Activated naive CD4-positive, alpha-beta T cell treated with anti-CD3 and anti-CD28 coated beads, Interleukin-2, amount 50 U/mL, for 16 hours (primary cell): ENCODE measurements around the gene BMPR1A.
A peak's percentile ranks its signal among the peaks of the same experiment; 100 is the strongest.
"Not testable (repeated sequence)": the region's sequence is repeated elsewhere in the genome, so short reads cannot be mapped to it uniquely, and the experiment has no call there.

Source experiments
- DNase-seq: peaks from one replicate; pipeline ENCODE4 v3.0.0-alpha.2; 2020

The BMPR1A gene

DNA sequence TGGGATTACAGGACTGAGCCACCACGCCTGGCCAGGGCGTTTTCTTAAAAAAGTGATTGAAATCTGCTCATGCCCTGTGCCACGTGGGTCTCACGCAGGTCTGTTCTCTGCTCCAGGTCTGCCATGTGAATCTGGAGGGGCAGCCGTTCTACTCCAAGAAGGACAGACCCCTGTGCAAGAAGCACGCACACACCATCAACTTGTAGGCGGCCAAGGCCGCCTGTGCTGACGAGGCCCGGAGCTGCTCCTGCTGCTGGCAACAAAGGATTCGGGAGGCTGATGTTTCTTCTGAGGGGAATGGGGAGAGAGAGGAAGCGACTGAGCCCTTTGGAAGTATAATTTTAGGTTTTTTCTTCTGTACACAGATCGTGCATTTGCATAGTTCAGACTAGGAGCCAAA lies 23.6 kb upstream of the BMPR1A start:
- no peak for DNase-seq

DNA sequence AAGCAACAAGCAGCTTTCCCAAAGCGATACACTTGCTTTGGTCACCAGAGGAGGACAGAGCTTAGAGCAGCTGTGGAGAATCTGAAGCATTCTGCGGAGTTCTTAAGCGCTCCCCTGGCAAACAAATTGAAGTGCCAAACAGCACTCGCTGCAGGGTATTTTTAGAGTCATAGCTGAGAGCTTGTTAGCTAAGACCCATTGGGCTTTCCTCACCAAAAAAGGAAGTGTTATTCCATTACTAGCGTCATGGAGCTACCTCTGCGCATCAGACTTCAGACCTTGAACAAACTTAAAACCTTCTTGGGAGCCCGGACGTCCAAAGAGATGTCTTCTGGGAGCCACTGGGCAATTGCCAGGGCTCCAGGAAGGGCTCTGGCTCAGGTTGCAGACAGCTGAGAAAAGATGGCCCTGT lies 23.2 kb upstream of the BMPR1A start:
- no peak for DNase-seq

DNA sequence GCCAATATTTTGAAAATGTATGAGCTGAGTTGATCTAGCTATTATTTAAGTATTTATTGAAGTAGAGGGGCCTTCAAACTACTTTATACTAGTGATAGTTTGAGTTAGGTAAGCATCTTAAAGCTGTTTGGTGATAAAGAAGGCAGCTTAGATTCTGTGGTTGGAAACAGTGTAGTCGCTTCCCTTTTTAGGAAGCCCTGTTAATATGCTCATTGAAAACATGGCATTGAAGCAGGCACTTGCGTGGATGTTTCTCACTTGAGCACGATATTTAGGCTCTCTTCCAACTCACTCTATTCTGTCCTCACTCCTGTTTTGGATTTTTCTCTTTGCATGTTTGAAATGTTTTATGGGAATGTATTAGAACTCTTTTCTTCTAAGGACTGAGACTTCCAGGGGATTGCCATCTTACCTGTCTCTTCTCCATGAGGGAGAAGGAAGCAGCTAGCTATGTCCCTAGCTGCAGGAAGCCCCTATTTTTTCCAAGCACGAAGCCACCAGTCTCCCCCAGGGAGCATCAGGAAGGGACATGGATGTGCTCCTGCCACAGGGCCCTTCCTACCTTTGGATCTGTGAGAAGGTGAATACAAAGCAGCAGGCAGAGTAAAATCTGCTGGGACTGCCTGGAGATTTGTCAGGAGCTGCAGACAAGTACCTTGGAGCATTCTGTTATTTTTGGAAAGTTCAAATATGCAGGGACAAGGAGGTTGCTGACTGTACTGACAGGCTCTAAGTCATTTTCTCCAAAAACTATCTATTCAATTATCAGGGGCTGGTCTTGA lies 22.0 kb upstream of the BMPR1A start:
- no peak for DNase-seq

DNA sequence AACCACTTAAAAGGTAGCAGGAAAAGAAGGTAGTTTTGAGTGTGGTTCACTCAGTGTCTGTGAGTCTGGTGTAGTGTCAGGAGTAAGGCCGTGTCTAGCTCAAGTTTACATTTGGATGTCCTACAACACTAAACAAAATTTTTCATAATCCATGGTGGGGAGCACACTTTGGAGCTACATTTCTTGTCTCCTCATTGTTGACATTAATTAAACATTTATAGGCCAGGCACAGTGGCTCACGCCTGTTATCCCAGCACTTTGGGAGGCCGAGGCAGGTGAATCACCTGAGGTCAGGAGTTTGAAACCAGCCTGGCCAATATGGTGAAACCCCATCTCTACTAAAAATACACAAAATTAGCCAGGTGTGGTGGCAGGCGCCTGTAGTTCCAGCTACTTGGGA lies 21.1 kb upstream of the BMPR1A start:
- not testable (repeated sequence) for DNase-seq

DNA sequence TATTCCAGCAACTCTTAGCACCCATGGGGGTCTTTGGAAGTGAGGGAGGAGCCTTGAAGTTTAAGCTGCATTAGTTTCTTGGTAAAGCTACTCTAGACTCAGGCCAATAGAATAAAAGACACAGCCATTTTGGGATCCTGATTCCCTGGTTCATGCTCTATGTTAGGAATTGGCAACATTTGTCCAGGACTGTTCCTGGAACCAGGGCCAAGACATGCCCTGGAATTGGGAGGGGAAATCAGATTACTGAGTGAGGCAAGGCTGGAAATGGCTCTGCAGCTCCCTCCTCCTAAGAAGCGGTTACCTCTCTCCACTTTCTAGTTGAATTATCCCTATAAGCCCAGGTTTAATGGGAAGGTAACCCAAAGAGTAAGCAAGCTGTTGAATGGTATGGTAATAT lies 14.2 kb upstream of the BMPR1A start:
- no peak for DNase-seq

DNA sequence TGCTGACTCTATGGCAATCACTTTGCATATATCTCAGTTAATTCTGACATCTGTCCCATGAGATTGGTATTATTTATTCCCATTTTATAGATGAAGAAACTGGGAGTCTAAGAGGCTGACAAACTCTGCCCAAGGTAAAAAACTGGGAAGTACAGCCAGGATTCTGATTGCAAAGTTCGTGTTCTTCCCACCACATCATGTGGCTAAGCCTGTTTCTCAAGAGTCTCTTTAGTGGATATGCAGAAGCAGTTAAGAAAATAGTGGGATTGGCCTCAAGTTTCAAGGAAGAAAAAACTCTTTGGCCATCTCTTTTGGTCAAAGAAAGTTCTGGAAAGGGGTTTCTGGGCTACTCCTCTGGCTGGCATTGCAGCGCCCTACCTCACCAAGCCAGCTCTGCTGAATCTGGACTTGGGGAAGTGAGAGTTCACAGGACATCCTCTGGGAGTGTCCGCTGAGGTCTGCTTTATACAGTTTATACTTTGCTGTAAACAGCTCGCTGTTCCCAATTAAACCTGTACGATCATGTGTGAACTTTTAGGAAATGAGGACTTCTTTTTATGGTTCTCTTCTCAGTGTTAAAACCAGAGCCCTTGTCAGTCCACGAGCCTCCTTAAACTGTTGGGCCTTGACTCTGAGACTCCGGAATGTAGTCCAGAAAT lies 12.2 kb upstream of the BMPR1A start:
- DNase-seq = no peak

DNA sequence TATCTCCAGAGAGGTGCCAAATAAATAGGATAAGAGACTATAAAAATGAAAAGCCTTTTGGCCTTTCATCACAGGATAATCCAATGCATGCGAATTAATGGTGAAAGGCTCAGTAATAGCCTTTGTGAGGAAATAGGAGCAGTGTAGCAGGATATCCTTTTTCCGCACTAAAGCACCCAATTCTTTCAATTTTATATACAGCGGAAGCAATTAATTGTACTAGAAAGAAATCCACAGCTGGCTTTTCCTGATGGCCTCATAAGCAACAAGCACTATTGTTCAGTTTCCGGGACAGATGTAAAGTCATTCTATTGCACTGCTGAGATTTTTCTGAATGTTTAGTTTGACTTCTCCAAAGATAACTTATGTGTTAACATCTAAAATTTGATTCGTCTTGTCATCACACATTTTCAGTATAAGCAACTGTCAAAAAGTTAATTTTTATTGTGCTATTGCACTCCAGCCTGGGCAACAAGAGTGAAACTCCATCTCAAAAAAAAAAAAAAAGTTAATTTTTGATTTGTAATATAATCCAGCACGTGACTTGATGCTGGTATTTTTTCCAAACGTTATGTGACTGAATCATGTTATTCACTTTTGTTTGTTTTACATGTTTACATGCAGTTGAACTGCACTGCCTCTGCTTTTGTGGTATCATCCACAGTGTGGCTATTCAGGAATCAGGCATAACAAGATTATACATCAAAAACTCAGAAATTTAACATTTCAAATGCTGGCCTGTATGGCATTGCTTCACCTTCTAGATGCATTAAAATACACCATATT lies 8.4 kb upstream of the BMPR1A start:
- DNase-seq = no peak

GRCh38 chr10:86749854-86750253 lies 6.6 kb upstream of the BMPR1A start:
- DNase-seq = no peak

- no peak for DNase-seq
Observed at GRCh38 chr10:86751477-86751876, 4.9 kb upstream of the BMPR1A start.

GRCh38 chr10:86752311-86752710 lies 4.1 kb upstream of the BMPR1A start:
- no peak for DNase-seq

- DNase-seq = no peak
Observed at GRCh38 chr10:86753051-86753450, 3.4 kb upstream of the BMPR1A start.

DNA sequence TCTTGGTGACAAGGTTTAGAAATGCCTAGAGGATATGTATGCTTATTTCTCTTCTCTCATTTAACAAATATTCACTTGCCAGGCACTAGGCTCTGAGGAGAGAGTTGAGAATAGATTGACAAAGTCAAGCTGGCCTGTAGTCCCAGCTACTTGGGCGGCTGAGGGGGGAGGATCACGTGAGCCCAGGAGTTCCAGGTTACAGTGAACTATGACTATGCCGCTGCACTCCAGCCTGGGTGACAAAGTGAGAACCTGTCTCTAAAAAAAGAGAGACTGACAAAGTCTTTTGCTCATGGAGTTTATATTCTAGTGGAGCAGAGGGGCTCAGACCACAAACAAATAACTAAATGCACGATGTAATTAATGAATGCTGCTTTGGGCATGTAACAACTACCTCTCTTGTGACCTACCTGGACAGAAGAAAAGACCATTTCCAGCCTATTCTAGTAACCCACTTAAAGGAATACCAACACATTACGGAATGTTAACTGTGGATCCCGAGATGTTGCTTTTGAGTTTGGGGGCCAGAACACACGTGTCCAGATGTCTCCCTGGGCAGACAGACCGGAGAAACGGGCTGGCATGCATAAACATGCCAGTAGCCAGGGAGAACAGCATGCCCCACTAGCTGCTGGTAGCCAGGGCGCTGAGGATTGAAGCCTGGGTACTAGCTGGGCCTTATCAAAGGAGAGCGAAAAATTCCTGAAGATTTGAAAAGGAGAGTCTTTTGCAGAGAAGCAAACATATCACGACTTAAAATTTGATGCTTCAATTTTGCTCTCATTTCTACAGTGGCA lies 2.6 kb upstream of the BMPR1A start:
- no peak for DNase-seq

- DNase-seq = no peak
Observed at GRCh38 chr10:86755454-86755739, 1.0 kb upstream of the BMPR1A start.

DNA sequence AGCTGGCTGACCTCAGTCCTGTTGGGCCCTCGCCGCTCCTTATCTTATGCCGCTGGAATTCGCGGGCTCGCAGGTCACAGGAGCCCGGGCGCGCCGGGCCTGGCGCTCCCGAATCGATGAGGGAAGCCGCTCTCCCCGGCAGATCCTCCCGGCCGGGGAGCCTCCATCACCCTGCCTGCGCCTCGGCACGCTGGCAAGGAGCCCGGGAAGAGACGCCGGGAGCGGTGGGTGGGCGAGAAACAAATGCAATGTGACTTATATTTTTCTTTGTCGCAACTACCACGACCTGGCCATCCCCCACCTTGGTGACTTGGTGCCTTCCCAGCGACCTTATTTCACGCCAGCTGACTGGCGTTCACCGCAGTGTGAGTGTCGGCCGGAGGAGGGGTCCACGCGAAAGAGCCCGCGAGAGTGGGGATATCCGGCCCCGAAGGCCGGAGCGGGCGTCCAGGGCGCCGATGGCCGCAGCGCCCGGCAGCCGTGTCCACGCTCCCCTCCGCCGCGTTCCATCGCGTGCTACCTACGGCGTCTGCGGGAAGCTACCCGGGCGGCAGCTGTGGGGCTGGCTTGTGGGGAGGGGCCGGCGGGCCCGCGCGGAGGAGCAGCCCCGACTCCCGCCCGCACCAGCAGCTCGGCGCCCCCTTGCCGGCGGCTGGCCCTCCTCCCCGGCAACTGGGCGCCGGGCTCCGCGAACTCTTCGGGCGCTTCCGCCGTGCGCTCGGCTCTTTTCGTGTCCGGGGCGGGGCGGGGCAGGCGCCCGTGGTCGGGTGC lies 494 bp upstream of the BMPR1A start:
- DNase-seq = peak; percentile 90

- peak; percentile 18 for DNase-seq
Observed at GRCh38 chr10:86757113-86757972, 924 bp downstream of the BMPR1A start.

- DNase-seq = no peak
Observed at GRCh38 chr10:86758189-86759072, 2.0 kb downstream of the BMPR1A start.

DNA sequence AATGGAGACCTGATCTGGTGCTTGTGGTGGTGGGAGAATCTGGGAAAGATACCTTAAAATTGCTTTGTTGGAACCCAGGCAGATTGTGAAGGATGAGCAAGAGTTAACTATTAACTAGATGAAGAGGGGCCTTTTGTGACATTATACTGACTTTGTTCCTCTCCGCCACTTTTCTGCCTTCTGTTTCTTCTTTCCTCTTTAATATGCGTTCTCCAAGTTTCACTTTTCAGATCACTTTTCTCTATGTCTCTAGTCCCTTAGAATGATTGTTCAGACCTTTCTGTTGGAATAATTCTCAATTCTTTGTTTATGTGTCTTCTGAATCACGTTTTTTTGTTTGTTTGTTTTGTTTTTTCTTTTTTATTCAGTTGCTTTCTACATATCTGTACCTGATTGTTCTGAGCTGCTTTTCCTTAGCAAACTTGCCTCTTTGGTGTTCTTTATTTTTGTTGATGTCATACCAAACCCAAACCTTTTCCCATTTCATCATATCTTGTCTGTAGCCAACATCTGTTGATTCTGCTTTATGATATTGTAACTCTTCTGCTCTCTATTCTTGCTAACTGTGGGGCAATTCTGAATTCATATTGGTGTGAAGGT lies 2.8 kb downstream of the BMPR1A start:
- no peak for DNase-seq

- DNase-seq = no peak
Observed at GRCh38 chr10:86763404-86763803, 7.0 kb downstream of the BMPR1A start.

- DNase-seq = no peak
Observed at GRCh38 chr10:86765548-86765947, 9.1 kb downstream of the BMPR1A start.
